Calu3 (cell line): Measurements from ENCODE around the gene EPHB2. TPM values are rescaled to one million over a fixed set of nuclear protein-coding genes. Genes with fewer than 3 reads are reported as not detected.

Experiments
- Bru-seq: library from RNA; stranded (reverse); fragments of 400-500 nt; gene quantifications from one replicate; lab custom pipeline; 2021; lab: Mats Ljungman, UMichigan
- BruChase-seq, 2 experiments: library from RNA; stranded (reverse); fragments of 400-500 nt; gene quantifications; one replicate each; lab custom pipeline; 2021; lab: Mats Ljungman, UMichigan
- BruUV-seq: library from RNA; stranded (reverse); fragments of 400-500 nt; replicated peaks from 2 replicates; lab custom pipeline; 2021; lab: Mats Ljungman, UMichigan
- CTCF ChIA-PET: fragments of 300-600 bp; sonication (Branson Sonifier 250); formaldehyde crosslinking; loops from one replicate; lab custom pipeline; 2022; ENCODE audit warnings: antibody characterized with exemption; lab: Charles Lee
- DNase-seq: peaks from one replicate; pipeline ENCODE4 v3.0.0; 2022
- H3K27ac Mint-ChIP-seq: one replicate; pipeline ENCODE4 v1.8.0; 2022; ENCODE audit warnings: mixed read lengths; ENCODE audit not compliant: unreplicated experiment
- H3K27me3 Mint-ChIP-seq: one replicate; pipeline ENCODE4 v1.8.0; 2022; ENCODE audit warnings: mixed read lengths; ENCODE audit not compliant: unreplicated experiment
- H3K36me3 Mint-ChIP-seq: one replicate; pipeline ENCODE4 v1.8.0; 2022; ENCODE audit warnings: mild to moderate bottlenecking, moderate library complexity, mixed read lengths; ENCODE audit not compliant: insufficient read depth, unreplicated experiment
- H3K4me1 Mint-ChIP-seq: one replicate; pipeline ENCODE4 v1.8.0; 2022; ENCODE audit warnings: mild to moderate bottlenecking, low read depth, mixed read lengths; ENCODE audit not compliant: unreplicated experiment
- H3K4me3 Mint-ChIP-seq: one replicate; pipeline ENCODE4 v1.8.0; 2022; ENCODE audit warnings: mild to moderate bottlenecking, low read depth, moderate library complexity, mixed read lengths; ENCODE audit not compliant: unreplicated experiment
- H3K9me3 Mint-ChIP-seq: one replicate; pipeline ENCODE4 v1.8.0; 2022; ENCODE audit warnings: low read depth, mixed read lengths; ENCODE audit not compliant: unreplicated experiment
- intact Hi-C: fragments of 100-400 bp; cut with micrococcal nuclease; formaldehyde crosslinking; loops from one replicate; pipeline ENCODE4 v1.10.0; 2022; ENCODE audit not compliant: unreplicated experiment
- long read RNA-seq: library from polyadenylated mRNA; stranded (forward); transcript quantifications from one replicate; pipeline ENCODE4 v2.0.0, GENCODE V29; 2022
- total RNA-seq: library from RNA; stranded (reverse); gene quantifications from 2 replicates; pipeline ENCODE4 v1.2.3, GENCODE V29; 2022
- TF ChIP-seq, protein P1 (sequence below): fragments of 200-600 bp; IDR thresholded peaks from one replicate; pipeline ENCODE4 v1.8.0; 2022; ENCODE audit warnings: antibody characterized with exemption; ENCODE audit not compliant: unreplicated experiment

The EPHB2 gene
- total RNA-seq (15.6 and 19.3 TPM in 2 replicates), Bru-seq, nascent RNA (percentile 44 among the genes with signal in this experiment), BruChase-seq, experiment 1, labeled RNA remaining after a 6-hour chase (percentile 47 among the genes with signal in this experiment), BruChase-seq, experiment 2, labeled RNA remaining after a 2-hour chase (percentile 47 among the genes with signal in this experiment)
- long read RNA-seq, partial matches to known transcripts: 8 of 20 reads
- long read RNA-seq, other reads (novel, unspliced or antisense): 10 of 20 reads

DNA sequence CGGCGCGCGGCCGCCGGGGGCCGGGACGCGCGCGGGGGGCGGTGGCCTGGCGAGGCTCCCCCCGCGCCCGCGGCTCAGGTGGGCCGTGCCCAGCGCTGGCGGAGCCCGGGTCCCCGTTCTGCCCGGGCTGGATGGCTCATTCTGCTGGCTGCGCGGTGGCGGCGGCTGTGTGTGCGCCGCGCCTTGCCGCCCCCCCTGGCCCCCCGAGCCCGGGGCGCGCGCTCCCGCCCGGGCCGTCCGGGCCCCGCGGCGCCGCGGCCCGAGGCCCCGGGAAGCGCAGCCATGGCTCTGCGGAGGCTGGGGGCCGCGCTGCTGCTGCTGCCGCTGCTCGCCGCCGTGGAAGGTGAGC is at the start of gene EPHB2:
Gene EPHB2 (plus strand): TSS at position 139 of the 349 bp plus-strand sequence. CDS start 144 bp downstream, at position 283.
- peak within 1 kb of the TSS; percentile 63 for H3K4me3 Mint-ChIP-seq
- DNase-seq: peak; percentile 46
- no peak within 1 kb of the TSS for H3K27ac Mint-ChIP-seq
- H3K4me1 Mint-ChIP-seq: no peaks in the 10 kb centered on the region
- CTCF ChIA-PET: no interaction called here
- no TSS peak for BruUV-seq
- intact Hi-C loops: no loop called here
- H3K9me3 Mint-ChIP-seq: no peaks in the 10 kb centered on the region
- TF ChIP-seq, protein P1, sequence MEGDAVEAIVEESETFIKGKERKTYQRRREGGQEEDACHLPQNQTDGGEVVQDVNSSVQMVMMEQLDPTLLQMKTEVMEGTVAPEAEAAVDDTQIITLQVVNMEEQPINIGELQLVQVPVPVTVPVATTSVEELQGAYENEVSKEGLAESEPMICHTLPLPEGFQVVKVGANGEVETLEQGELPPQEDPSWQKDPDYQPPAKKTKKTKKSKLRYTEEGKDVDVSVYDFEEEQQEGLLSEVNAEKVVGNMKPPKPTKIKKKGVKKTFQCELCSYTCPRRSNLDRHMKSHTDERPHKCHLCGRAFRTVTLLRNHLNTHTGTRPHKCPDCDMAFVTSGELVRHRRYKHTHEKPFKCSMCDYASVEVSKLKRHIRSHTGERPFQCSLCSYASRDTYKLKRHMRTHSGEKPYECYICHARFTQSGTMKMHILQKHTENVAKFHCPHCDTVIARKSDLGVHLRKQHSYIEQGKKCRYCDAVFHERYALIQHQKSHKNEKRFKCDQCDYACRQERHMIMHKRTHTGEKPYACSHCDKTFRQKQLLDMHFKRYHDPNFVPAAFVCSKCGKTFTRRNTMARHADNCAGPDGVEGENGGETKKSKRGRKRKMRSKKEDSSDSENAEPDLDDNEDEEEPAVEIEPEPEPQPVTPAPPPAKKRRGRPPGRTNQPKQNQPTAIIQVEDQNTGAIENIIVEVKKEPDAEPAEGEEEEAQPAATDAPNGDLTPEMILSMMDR: no peak
- no peaks in the 10 kb centered on the region for H3K27me3 Mint-ChIP-seq
- H3K36me3 Mint-ChIP-seq: no peaks in the 10 kb centered on the region

DNA sequence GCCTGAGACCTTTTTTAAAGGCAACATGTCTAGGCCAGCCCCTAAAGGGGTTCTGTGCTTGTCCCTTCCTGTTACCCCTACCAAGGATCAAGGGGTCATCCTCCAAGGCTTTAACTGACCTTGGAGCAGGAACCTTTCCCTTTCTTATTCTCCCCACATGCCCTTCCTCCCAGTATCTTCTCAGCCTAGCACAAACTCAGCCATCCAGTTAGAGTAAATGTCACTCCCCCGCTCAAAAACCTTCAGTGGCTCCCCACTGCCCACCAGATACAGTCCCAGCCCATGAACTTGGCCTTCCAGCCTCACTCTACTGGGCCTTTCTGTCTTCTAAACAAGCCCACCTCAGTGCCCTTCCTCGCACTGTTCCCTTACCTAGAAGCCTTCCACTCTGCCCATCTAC is 48.8 kb upstream of the EPHB2 start:
- no peak for DNase-seq
- H3K36me3 Mint-ChIP-seq: no peaks in the 10 kb centered on the region
- CTCF ChIA-PET: no interaction called here
- H3K9me3 Mint-ChIP-seq: no peaks in the 10 kb centered on the region
- H3K27ac Mint-ChIP-seq: no peak overlapping the region
- BruUV-seq: no TSS peak
- no peak overlapping the region for H3K4me3 Mint-ChIP-seq
- TF ChIP-seq, protein P1: no peak
- H3K27me3 Mint-ChIP-seq: peaks cover 89% of the 10 kb centered on the region
- H3K4me1 Mint-ChIP-seq: no peaks in the 10 kb centered on the region
- intact Hi-C loops: no loop called here

GRCh38 chr1:22662318-22662717 is 48.3 kb upstream of the EPHB2 start:
- peaks cover 89% of the 10 kb centered on the region for H3K27me3 Mint-ChIP-seq
- CTCF ChIA-PET: no interaction called here
- no peaks in the 10 kb centered on the region for H3K4me1 Mint-ChIP-seq
- H3K27ac Mint-ChIP-seq: no peak overlapping the region
- no peaks in the 10 kb centered on the region for H3K36me3 Mint-ChIP-seq
- no peaks in the 10 kb centered on the region for H3K9me3 Mint-ChIP-seq
- peak; percentile 6 for DNase-seq
- intact Hi-C loops: no loop called here
- H3K4me3 Mint-ChIP-seq: no peak overlapping the region
- BruUV-seq: no TSS peak
- TF ChIP-seq, protein P1: no peak

GRCh38 chr1:22662986-22663408 is 47.6 kb upstream of the EPHB2 start:
- DNase-seq: no peak
- Mint-ChIP-seq H3K27ac (no peak overlapping the region), H3K27me3 (peaks cover 89% of the 10 kb centered on the region), H3K4me3 (no peak overlapping the region), H3K4me1 (no peaks in the 10 kb centered on the region), H3K36me3 (no peaks in the 10 kb centered on the region), H3K9me3 (no peaks in the 10 kb centered on the region)
- CTCF ChIA-PET: no interaction called here
- no TSS peak for BruUV-seq
- TF ChIP-seq, protein P1: no peak
- intact Hi-C loops: no loop called here
